GM20431 (cell line): ENCODE results near the gene BRI3.
"Not testable (repeated sequence)": the region's sequence is repeated elsewhere in the genome, so short reads cannot be mapped to it uniquely, and the experiment has no call there.

ENCODE experiments used
- in situ Hi-C: fragments of 300-500 bp; cut with MseI, MboI; formaldehyde crosslinking; loops from one replicate; pipeline ENCODE4 v1.15.0; 2020; ENCODE audit warnings: low sequenced_read_pairs; ENCODE audit not compliant: unreplicated experiment

BRI3 gene

GRCh38 chr7:98303906-98304305 is 22.4 kb downstream of the BRI3 start:
- in situ Hi-C loops = no loop called here

GRCh38 chr7:98305951-98306535 is 24.6 kb downstream of the BRI3 start:
- in situ Hi-C loops = no loop called here

GRCh38 chr7:98307971-98308466 is 26.5 kb downstream of the BRI3 start:
- in situ Hi-C loops = no loop called here

- in situ Hi-C loops = no loop called here
These were observed 28.1 kb downstream of the BRI3 start for GRCh38 chr7:98309566-98309965.

GRCh38 chr7:98312201-98312600 is 30.7 kb downstream of the BRI3 start:
- in situ Hi-C loops = no loop called here

- in situ Hi-C loops = no loop called here
These were observed 33.0 kb downstream of the BRI3 start for GRCh38 chr7:98314469-98314868.

GRCh38 chr7:98315318-98315993 is 34.0 kb downstream of the BRI3 start:
- in situ Hi-C loops = no loop called here

- in situ Hi-C loops = not testable (repeated sequence)
These were observed 34.6 kb downstream of the BRI3 start for GRCh38 chr7:98315994-98316527.

GRCh38 chr7:98317366-98318040 is 36.0 kb downstream of the BRI3 start:
- in situ Hi-C loops = no loop called here

GRCh38 chr7:98319176-98319575 is 37.7 kb downstream of the BRI3 start:
- in situ Hi-C loops = no loop called here

- in situ Hi-C loops = no loop called here
These were observed 39.8 kb downstream of the BRI3 start for GRCh38 chr7:98321301-98321700.

GRCh38 chr7:98322331-98323270 is 41.1 kb downstream of the BRI3 start:
- in situ Hi-C loops = no loop called here

- in situ Hi-C loops = no loop called here
These were observed 42.3 kb downstream of the BRI3 start for GRCh38 chr7:98323597-98324322.

GRCh38 chr7:98324782-98325181 is 43.3 kb downstream of the BRI3 start:
- in situ Hi-C loops = no loop called here

GRCh38 chr7:98329100-98329790 is 47.8 kb downstream of the BRI3 start:
- in situ Hi-C loops = no loop called here

GRCh38 chr7:98329791-98330373 is 48.4 kb downstream of the BRI3 start:
- in situ Hi-C loops = no loop called here

GRCh38 chr7:98330926-98331529 is 49.5 kb downstream of the BRI3 start:
- in situ Hi-C loops = no loop called here

GRCh38 chr7:98334081-98334480 is 52.6 kb downstream of the BRI3 start:
- in situ Hi-C loops = no loop called here
